Prostate gland (tissue), 2 donors: ENCODE measurements around the gene THBS2.

Experiments used
- CTCF ChIP-seq, 4 experiments: fragments of 200-600 bp in 2 of 4; fragments of 450-650 bp in 2 of 4; sonication (generic) in 2 of 4; IDR thresholded peaks; 1 replicate in 3 of 4; 2 replicates in 1 of 4; pipeline ENCODE4 v1.5.1; 2016 to 2019; ENCODE audit warnings: antibody characterized with exemption in 4 of 4, mild to moderate bottlenecking in 2 of 4, moderate library complexity in 2 of 4
- POLR2A ChIP-seq: fragments of 450-650 bp; IDR thresholded peaks from one replicate; pipeline ENCODE4 v1.6.1; 2016; ENCODE audit warnings: antibody characterized with exemption, mild to moderate bottlenecking

GRCh38 chr6:169302716-169303115, 49.1 kb upstream of the THBS2 start:
- no peak for TF ChIP-seq POLR2A
- TF ChIP-seq CTCF (IDR thresholded peaks at IDR 0.05) = no peak
